K562 (cell line): ENCODE results near the gene ATE1. TPM values are rescaled to one million over a fixed set of nuclear protein-coding genes. Genes with fewer than 3 reads are reported as not detected.

ENCODE experiments used
- ARHGAP35 ChIP-seq: fragments of 450-650 bp; IDR thresholded peaks from 2 replicates; pipeline ENCODE4 v1.6.1; 2018; ENCODE audit not compliant: partially characterized antibody
- CAMTA2 ChIP-seq: fragments of 250-450 bp; sonication (Bioruptor Pico); conservative IDR thresholded peaks from 2 replicates; pipeline ENCODE4 v1.5.1; 2022
- CBFA2T3 ChIP-seq: fragments of 450-650 bp; IDR thresholded peaks from 2 replicates; pipeline ENCODE4 v1.6.1; 2017
- DACH1 ChIP-seq: fragments of 450-650 bp; IDR thresholded peaks from 2 replicates; pipeline ENCODE4 v1.6.1; 2018; ENCODE audit not compliant: partially characterized antibody
- FOXP1 ChIP-seq: sonication (generic); formaldehyde crosslinking; IDR thresholded peaks from 2 replicates; pipeline ENCODE4 v1.8.0; 2022; ENCODE audit warnings: mild to moderate bottlenecking, missing genetic modification reagents
- GABPA ChIP-seq: fragments of 200-800 bp; sonication (Bioruptor generic); conservative IDR thresholded peaks from 2 replicates; pipeline ENCODE4 v1.6.1; 2016; ENCODE audit warnings: low read depth, missing genetic modification characterization, missing compliant biosample characterization
- JUNB ChIP-seq: fragments of 450-650 bp; formaldehyde crosslinking; conservative IDR thresholded peaks from 2 replicates; pipeline ENCODE4 v1.4.0; 2020; ENCODE audit warnings: mild to moderate bottlenecking
- KLF10 ChIP-seq: fragments of 250-450 bp; sonication (Bioruptor Pico); IDR thresholded peaks from 2 replicates; pipeline ENCODE4 v1.6.1; 2021; ENCODE audit warnings: matching md5 sums
- MCM3 ChIP-seq: fragments of 450-650 bp; IDR thresholded peaks from 2 replicates; pipeline ENCODE4 v1.6.1; 2016
- MECOM ChIP-seq: fragments of 250-450 bp; sonication (Bioruptor Pico); IDR thresholded peaks from 2 replicates; pipeline ENCODE4 v1.8.0; 2022; ENCODE audit warnings: inconsistent platforms
- MYC ChIP-seq, 2 experiments: fragments of 250-450 bp in 1 of 2; sonication (Bioruptor Pico) in 1 of 2; IDR thresholded peaks; 2 replicates each; pipeline versions ENCODE4 v1.5.1 to v1.6.1; 2012 to 2021; ENCODE audit warnings: low read depth in 2 of 2, borderline replicate concordance in 1 of 2, improper control_type of control experiment in 1 of 2, low read length in 1 of 2, mild to moderate bottlenecking in 1 of 2, moderate library complexity in 1 of 2
- NFIX ChIP-seq: fragments of 250-450 bp; sonication (Bioruptor Pico); IDR thresholded peaks from 2 replicates; pipeline ENCODE4 v1.4.0; 2020; ENCODE audit warnings: low read depth, mild to moderate bottlenecking, moderate library complexity
- PHF8 ChIP-seq: fragments of 200-600 bp; sonication (generic); IDR thresholded peaks from 2 replicates; pipeline ENCODE4 v1.6.1; 2012; ENCODE audit warnings: mixed run types, mild to moderate bottlenecking, inconsistent platforms, low read length, moderate library complexity, borderline replicate concordance
- POLR2B ChIP-seq: fragments of 450-650 bp; IDR thresholded peaks from 2 replicates; pipeline ENCODE4 v1.6.1; 2018; ENCODE audit warnings: low read depth; ENCODE audit not compliant: partially characterized antibody
- RBM34 ChIP-seq: fragments of 200-400 bp; formaldehyde crosslinking; IDR thresholded peaks from 2 replicates; pipeline ENCODE4 v1.6.1; 2018; ENCODE audit warnings: low read length, borderline replicate concordance; ENCODE audit not compliant: insufficient read depth
- SMARCC2 ChIP-seq: fragments of 450-650 bp; IDR thresholded peaks from 2 replicates; pipeline ENCODE4 v1.6.1; 2017; ENCODE audit warnings: antibody characterized with exemption, moderate library complexity, mild to moderate bottlenecking, low read depth
- XRCC5 ChIP-seq: fragments of 200-400 bp; formaldehyde crosslinking; IDR thresholded peaks from 2 replicates; pipeline ENCODE4 v1.6.1; 2017; ENCODE audit warnings: low read depth, mild to moderate bottlenecking, low read length
- ZNF134 ChIP-seq: fragments of 250-450 bp; sonication (Bioruptor Pico); conservative IDR thresholded peaks from 2 replicates; pipeline ENCODE4 v1.4.0; 2020
- ZNF311 ChIP-seq: fragments of 250-450 bp; sonication (Bioruptor Pico); IDR thresholded peaks from 2 replicates; pipeline ENCODE4 v1.4.0; 2020; ENCODE audit warnings: mild to moderate bottlenecking, moderate library complexity
- ZNF699 ChIP-seq: fragments of 250-450 bp; sonication (Bioruptor Pico); IDR thresholded peaks from 2 replicates; pipeline ENCODE4 v1.8.0; 2021; ENCODE audit warnings: mild to moderate bottlenecking, moderate library complexity; ENCODE audit not compliant: insufficient replicate concordance
- ZSCAN32 ChIP-seq: fragments of 450-650 bp; formaldehyde crosslinking; IDR thresholded peaks from 2 replicates; pipeline ENCODE4 v1.4.0; 2020; ENCODE audit warnings: mild to moderate bottlenecking, moderate library complexity
- polyA plus RNA-seq, 8 experiments: library from polyadenylated mRNA; depleted of rRNA in 4 of 8; stranded (reverse) in 5 of 8; unstranded in 3 of 8; fragments of >200 nt; fragmentation: Nextera tagmentation in 2 of 8; fragmentation: Illumina TruSeq in 1 of 8; extraction: Ambion mirVana in 2 of 8; extraction: Trizol in 1 of 8; gene quantifications; 2 replicates each; pipeline versions ENCODE4 v1.2.1 to v1.2.3, GENCODE V29; 2011 to 2014; ENCODE audit warnings: inconsistent platforms in 1 of 8, missing spikeins in 1 of 8
- total RNA-seq, 7 experiments: library from RNA; depleted of rRNA in 6 of 7; stranded (reverse); fragments of >200 nt in 6 of 7; fragmentation: Illumina TruSeq in 2 of 7; extraction: Trizol in 2 of 7; gene quantifications; 2 replicates each; pipeline versions ENCODE4 v1.2.1 to v1.2.3, GENCODE V29; 2011 to 2021; ENCODE audit warnings: low replicate concordance in 1 of 7
- TF ChIP-seq, protein P1 (sequence below): sonication (generic); formaldehyde crosslinking; IDR thresholded peaks from 2 replicates; pipeline ENCODE4 v1.8.0; 2022; ENCODE audit warnings: mild to moderate bottlenecking, missing genetic modification reagents
- TF ChIP-seq, protein P2 (sequence below): fragments of 450-650 bp; IDR thresholded peaks from 2 replicates; pipeline ENCODE4 v1.6.1; 2016; ENCODE audit warnings: mild to moderate bottlenecking
- TF ChIP-seq, protein P3 (sequence below): fragments of 450-650 bp; IDR thresholded peaks from 2 replicates; pipeline ENCODE4 v1.6.1; 2016; ENCODE audit warnings: missing biosample characterization, missing genetic modification characterization
- TF ChIP-seq, protein P4 (sequence below): IDR thresholded peaks from 2 replicates; pipeline ENCODE4 v1.6.1; 2011; ENCODE audit not compliant: insufficient read length; ENCODE audit errors: extremely low read depth

The ATE1 gene
- total and polyA plus RNA-seq, 9 of the 15 experiments (the other 6 are each of a cell fraction or from before 2014, with no cell fraction given), result 3.0 to 14.2 (median 8.8) TPM

DNA sequence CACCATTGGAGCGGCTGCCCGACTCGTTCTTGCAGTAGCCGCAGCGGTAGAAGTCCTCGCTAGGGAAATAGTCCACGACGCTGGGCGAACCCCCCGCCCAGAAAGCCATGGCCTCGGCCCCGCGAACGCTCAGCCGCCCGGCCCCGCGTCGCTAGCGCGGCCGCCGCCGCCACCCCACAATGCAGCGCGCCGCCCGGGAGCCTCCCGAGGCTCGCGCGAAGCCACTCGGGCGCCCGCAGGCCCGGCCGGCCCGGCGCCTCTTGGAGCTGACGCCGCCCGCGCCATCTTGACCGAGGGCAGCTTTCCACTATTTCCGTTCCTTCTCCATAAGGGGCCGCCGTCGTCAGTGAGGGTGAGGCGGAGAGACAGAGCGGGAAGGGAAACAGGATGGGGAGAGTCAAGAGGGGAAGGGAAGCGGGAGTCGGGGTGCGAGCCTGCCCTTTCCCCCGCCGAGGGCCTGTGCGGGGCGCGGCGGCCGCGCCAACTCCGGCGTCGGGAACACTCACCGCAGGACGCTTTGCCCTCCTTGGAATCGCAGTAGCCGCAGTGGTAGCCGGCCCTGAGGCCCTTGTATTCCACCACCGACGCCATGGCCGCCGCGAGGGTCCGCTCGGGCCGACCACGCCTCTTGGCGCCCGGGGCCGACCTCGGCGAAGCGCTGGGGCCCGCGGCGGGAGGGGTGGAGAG is at the start of gene ATE1 (continued):
- no peak for TF ChIP-seq DACH1
- no peak for TF ChIP-seq XRCC5
- no peak for TF ChIP-seq MECOM
- no peak for TF ChIP-seq ZNF311 (CRISPR knock-in tag)
- TF ChIP-seq MYC (IDR thresholded peaks at IDR 0.05; ENCODE audit: low read depth, low read length), result 0 out of 2 replicates have a peak, but pooled peaks have one; percentile 26
- TF ChIP-seq MYC (CRISPR knock-in tag; IDR thresholded peaks at IDR 0.05; ENCODE audit: borderline replicate concordance, low read depth), result no peak
- TF ChIP-seq FOXP1 (CRISPR knock-in tag), result no peak
- TF ChIP-seq, protein P1, sequence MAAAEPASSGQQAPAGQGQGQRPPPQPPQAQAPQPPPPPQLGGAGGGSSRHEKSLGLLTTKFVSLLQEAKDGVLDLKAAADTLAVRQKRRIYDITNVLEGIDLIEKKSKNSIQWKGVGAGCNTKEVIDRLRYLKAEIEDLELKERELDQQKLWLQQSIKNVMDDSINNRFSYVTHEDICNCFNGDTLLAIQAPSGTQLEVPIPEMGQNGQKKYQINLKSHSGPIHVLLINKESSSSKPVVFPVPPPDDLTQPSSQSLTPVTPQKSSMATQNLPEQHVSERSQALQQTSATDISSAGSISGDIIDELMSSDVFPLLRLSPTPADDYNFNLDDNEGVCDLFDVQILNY (CRISPR knock-in tag), result no peak
- 0 out of 2 replicates have a peak, but pooled peaks have one; percentile 4 for TF ChIP-seq CBFA2T3
- TF ChIP-seq NFIX (CRISPR knock-in tag), result no peak
- TF ChIP-seq, protein P2, sequence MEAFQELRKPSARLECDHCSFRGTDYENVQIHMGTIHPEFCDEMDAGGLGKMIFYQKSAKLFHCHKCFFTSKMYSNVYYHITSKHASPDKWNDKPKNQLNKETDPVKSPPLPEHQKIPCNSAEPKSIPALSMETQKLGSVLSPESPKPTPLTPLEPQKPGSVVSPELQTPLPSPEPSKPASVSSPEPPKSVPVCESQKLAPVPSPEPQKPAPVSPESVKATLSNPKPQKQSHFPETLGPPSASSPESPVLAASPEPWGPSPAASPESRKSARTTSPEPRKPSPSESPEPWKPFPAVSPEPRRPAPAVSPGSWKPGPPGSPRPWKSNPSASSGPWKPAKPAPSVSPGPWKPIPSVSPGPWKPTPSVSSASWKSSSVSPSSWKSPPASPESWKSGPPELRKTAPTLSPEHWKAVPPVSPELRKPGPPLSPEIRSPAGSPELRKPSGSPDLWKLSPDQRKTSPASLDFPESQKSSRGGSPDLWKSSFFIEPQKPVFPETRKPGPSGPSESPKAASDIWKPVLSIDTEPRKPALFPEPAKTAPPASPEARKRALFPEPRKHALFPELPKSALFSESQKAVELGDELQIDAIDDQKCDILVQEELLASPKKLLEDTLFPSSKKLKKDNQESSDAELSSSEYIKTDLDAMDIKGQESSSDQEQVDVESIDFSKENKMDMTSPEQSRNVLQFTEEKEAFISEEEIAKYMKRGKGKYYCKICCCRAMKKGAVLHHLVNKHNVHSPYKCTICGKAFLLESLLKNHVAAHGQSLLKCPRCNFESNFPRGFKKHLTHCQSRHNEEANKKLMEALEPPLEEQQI, result no peak
- TF ChIP-seq ZSCAN32, result no peak
- TF ChIP-seq, protein P3, sequence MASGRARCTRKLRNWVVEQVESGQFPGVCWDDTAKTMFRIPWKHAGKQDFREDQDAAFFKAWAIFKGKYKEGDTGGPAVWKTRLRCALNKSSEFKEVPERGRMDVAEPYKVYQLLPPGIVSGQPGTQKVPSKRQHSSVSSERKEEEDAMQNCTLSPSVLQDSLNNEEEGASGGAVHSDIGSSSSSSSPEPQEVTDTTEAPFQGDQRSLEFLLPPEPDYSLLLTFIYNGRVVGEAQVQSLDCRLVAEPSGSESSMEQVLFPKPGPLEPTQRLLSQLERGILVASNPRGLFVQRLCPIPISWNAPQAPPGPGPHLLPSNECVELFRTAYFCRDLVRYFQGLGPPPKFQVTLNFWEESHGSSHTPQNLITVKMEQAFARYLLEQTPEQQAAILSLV (tag), result no peak
- peak; percentile 90 for TF ChIP-seq PHF8
- TF ChIP-seq GABPA, result peak; percentile 93
- no peak for TF ChIP-seq ZNF134 (CRISPR knock-in tag)
- no peak for TF ChIP-seq JUNB (CRISPR knock-in tag)
- no peak for TF ChIP-seq CAMTA2
- TF ChIP-seq KLF10, result no peak
- TF ChIP-seq ZNF699 (CRISPR knock-in tag), result no peak
- no peak for TF ChIP-seq RBM34
- TF ChIP-seq SMARCC2, result no peak
- peak; percentile 69 for TF ChIP-seq POLR2B
- TF ChIP-seq, protein P4, sequence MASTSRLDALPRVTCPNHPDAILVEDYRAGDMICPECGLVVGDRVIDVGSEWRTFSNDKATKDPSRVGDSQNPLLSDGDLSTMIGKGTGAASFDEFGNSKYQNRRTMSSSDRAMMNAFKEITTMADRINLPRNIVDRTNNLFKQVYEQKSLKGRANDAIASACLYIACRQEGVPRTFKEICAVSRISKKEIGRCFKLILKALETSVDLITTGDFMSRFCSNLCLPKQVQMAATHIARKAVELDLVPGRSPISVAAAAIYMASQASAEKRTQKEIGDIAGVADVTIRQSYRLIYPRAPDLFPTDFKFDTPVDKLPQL, result no peak
- no peak for TF ChIP-seq ARHGAP35
- TF ChIP-seq MCM3, result no peak
